ENCODE data around the gene RAB5IF. TPM values are rescaled to one million over a fixed set of nuclear protein-coding genes. Genes with fewer than 3 reads are reported as not detected.

The RAB5IF gene
- total and polyA plus RNA-seq, 2 of the 13 experiments (the other 11 are each of a cell fraction or from before 2014, with no cell fraction given) = 261 to 305 TPM

- no peak for TF ChIP-seq PBX2 (CRISPR knock-in tag; IDR thresholded peaks at IDR 0.05)
- TF ChIP-seq NR2C2 (CRISPR knock-in tag; IDR thresholded peaks at IDR 0.05; ENCODE audit: borderline replicate concordance) = 0 out of 2 replicates have a peak, but pooled peaks have one; percentile 16
- no peak for TF ChIP-seq NFE2 (CRISPR knock-in tag; IDR thresholded peaks at IDR 0.05)
- TF ChIP-seq PCBP1 (IDR thresholded peaks at IDR 0.05; ENCODE audit: borderline replicate concordance, low read depth, low read length) = no peak; the same call in 1 of the 2 replicates
- no peak for TF ChIP-seq SMYD3 (CRISPR knock-in tag; IDR thresholded peaks at IDR 0.05)
- no peak for TF ChIP-seq JUN (CRISPR knock-in tag; IDR thresholded peaks at IDR 0.05)
- TF ChIP-seq PPARG (CRISPR knock-in tag; conservative IDR thresholded peaks at IDR 0.05) = no peak
- TF ChIP-seq IRF2 (CRISPR knock-in tag; IDR thresholded peaks at IDR 0.05) = peak; percentile 62
- TF ChIP-seq ZNF572 (CRISPR knock-in tag; IDR thresholded peaks at IDR 0.05) = peak; percentile 89
- TF ChIP-seq ZNF160 (CRISPR knock-in tag; IDR thresholded peaks at IDR 0.05) = 0 out of 2 replicates have a peak, but pooled peaks have one; percentile 2
- peak; percentile 43; the same call in 1 of the 2 replicates for TF ChIP-seq ERF (CRISPR knock-in tag; IDR thresholded peaks at IDR 0.05)
- TF ChIP-seq FOXC1 (CRISPR knock-in tag; IDR thresholded peaks at IDR 0.05; ENCODE audit: borderline replicate concordance) = peak; percentile 85; the same call in 1 of the 2 replicates
- TF ChIP-seq PBX3 (CRISPR knock-in tag; IDR thresholded peaks at IDR 0.05; ENCODE audit: borderline replicate concordance) = 0 out of 2 replicates have a peak, but pooled peaks have one; percentile 30
- no peak for TF ChIP-seq IKZF1 (IDR thresholded peaks at IDR 0.05)
- TF ChIP-seq ZNF713 (CRISPR knock-in tag; IDR thresholded peaks at IDR 0.05) = no peak
- TF ChIP-seq ZIK1 (CRISPR knock-in tag; IDR thresholded peaks at IDR 0.05; ENCODE audit: borderline replicate concordance, low read depth) = peak; percentile 90; the same call in 1 of the 2 replicates
- peak; percentile 20; the same call in 1 of the 2 replicates for TF ChIP-seq CREB1 (IDR thresholded peaks at IDR 0.05)
- TF ChIP-seq CREB1 (CRISPR knock-in tag; IDR thresholded peaks at IDR 0.05) = no peak
- peak; percentile 78; the same call in 1 of the 2 replicates for TF ChIP-seq ZNF224 (CRISPR knock-in tag; IDR thresholded peaks at IDR 0.05)
- no peak for TF ChIP-seq ZFP82 (CRISPR knock-in tag; IDR thresholded peaks at IDR 0.05; ENCODE audit: borderline replicate concordance)
- no peak for TF ChIP-seq FOXA1 (IDR thresholded peaks at IDR 0.05)
- peak; percentile 16; the same call in 1 of the 2 replicates for TF ChIP-seq FOXA1 (CRISPR knock-in tag; IDR thresholded peaks at IDR 0.05)
- TF ChIP-seq MAFK (conservative IDR thresholded peaks at IDR 0.05 in 1 of 2, IDR thresholded peaks at IDR 0.05 in 1 of 2; ENCODE audit: low read length in 2 of 2) = no peak
- TF ChIP-seq ZNF136 (CRISPR knock-in tag; IDR thresholded peaks at IDR 0.05; ENCODE audit: low read depth) = peak; percentile 85
- 0 out of 2 replicates have a peak, but pooled peaks have one; percentile 30 for TF ChIP-seq KDM5A (IDR thresholded peaks at IDR 0.05; ENCODE audit: borderline replicate concordance, low read length)
- TF ChIP-seq THYN1 (CRISPR knock-in tag; IDR thresholded peaks at IDR 0.05; ENCODE audit: borderline replicate concordance, low read depth) = no peak
- TF ChIP-seq AHR (CRISPR knock-in tag; IDR thresholded peaks at IDR 0.05) = peak; percentile 56; the same call in 1 of the 2 replicates
- TF ChIP-seq SOX13 (IDR thresholded peaks at IDR 0.05) = no peak
- TF ChIP-seq SOX13 (CRISPR knock-in tag; conservative IDR thresholded peaks at IDR 0.05 in 1 of 2, IDR thresholded peaks at IDR 0.05 in 1 of 2) = peak in 1 of 2 experiments; percentile 4; a peak in 1 of 4 replicates
- TF ChIP-seq ZSCAN22 (CRISPR knock-in tag; IDR thresholded peaks at IDR 0.05) = peak; percentile 55; the same call in 1 of the 2 replicates
- TF ChIP-seq ZC3H13 (CRISPR knock-in tag; IDR thresholded peaks at IDR 0.05) = peak; percentile 92
Measured at GRCh38 chr20:36574366-36575135, 31.0 kb upstream of the RAB5IF start (continued).

Data from HepG2 (cell line).